SK-N-MC (cell line): ENCODE results near the gene OR13J1.

Source experiments
- EZH2 ChIP-seq: fragments of 200-600 bp; sonication (generic); IDR thresholded peaks from one replicate; pipeline ENCODE4 v1.6.1; 2017; ENCODE audit warnings: antibody characterized with exemption
- POLR2AphosphoS5 ChIP-seq: IDR thresholded peaks from 2 replicates; pipeline ENCODE4 v1.6.1; 2012; ENCODE audit warnings: mild to moderate bottlenecking, low read depth, low read length, borderline replicate concordance

DNA sequence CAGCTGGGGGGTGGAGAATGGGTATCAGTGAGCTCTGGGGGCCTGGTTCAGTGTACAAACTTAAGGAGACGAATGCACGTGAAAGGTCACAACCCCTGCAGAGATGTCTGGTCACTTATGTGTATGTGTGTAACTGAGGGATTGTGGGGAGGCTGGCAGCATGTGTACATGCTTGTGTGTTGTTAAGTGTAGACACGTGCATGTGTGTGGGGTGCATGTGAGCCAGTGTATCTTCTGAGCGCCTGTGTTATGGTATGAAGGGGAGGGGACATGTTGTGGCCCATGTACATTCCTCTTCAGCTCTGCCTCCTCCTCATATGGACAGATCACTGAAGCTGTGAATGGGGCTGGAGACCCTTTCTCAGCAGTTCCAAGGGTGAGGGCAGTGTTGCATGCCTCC lies 39.2 kb downstream of the OR13J1 start:
- TF ChIP-seq POLR2AphosphoS5 (no peak), EZH2 (no peak)
